Lower leg skin (tissue), 4 donors: ENCODE measurements around the gene CALML5. TPM values are rescaled to one million over a fixed set of nuclear protein-coding genes. Genes with fewer than 3 reads are reported as not detected.

ENCODE experiments used
- DNase-seq, 2 donors: peaks; one replicate each; pipeline ENCODE4 v3.0.0-alpha.2; 2019; ENCODE audit warnings: low spot score in 2 of 2
- H3K4me3 ChIP-seq: fragments of 200-600 bp; sonication (generic); 2 replicates; pipeline ENCODE4 v1.5.1; 2017; ENCODE audit warnings: mild to moderate bottlenecking, low read depth; ENCODE audit not compliant: poor library complexity, severe bottlenecking
- CTCF ChIP-seq, 3 donors: fragments of 450-650 bp; IDR thresholded peaks; one replicate each; pipeline ENCODE4 v1.5.1; 2016; ENCODE audit warnings: antibody characterized with exemption in 3 of 3, mild to moderate bottlenecking in 3 of 3, moderate library complexity in 2 of 3
- POLR2A ChIP-seq, 2 donors: fragments of 450-650 bp; IDR thresholded peaks; one replicate each; pipeline ENCODE4 v1.6.1; 2016 to 2017; ENCODE audit warnings: antibody characterized with exemption in 2 of 2, mild to moderate bottlenecking in 1 of 2, moderate library complexity in 1 of 2
- WGBS, 2 donors: methylation state at CpG; one replicate each; pipeline ENCODE4 v1.1.5; 2018; 5-methylcytosine and 5-hydroxymethylcytosine counted together
- intact Hi-C: fragments of 100-400 bp; cut with DNase I; formaldehyde crosslinking; loops from one replicate; pipeline ENCODE4 v1.15.0; 2023; ENCODE audit warnings: low total_unique reads
- total RNA-seq, 4 donors: library from RNA; depleted of rRNA; stranded (reverse); fragments of >200 nt; gene quantifications; one replicate each; pipeline ENCODE4 v1.1.0, GENCODE V29; 2016

Gene CALML5
- total RNA-seq, 4 donors from 2014 or later = 5,202 to 6,742 (median 5,683) TPM

GRCh38 chr10:5490032-5490431, 9.3 kb downstream of the CALML5 start:
- intact Hi-C loops = no loop called here
- TF ChIP-seq CTCF (IDR thresholded peaks at IDR 0.05) = no peak
- no peak for TF ChIP-seq POLR2A (IDR thresholded peaks at IDR 0.05)
- DNase-seq = no peak
- 92 to 96% methylated on average over 4 of the region's 4 CpGs for WGBS, 2 donors
- no peak overlapping the region for H3K4me3 ChIP-seq

DNA sequence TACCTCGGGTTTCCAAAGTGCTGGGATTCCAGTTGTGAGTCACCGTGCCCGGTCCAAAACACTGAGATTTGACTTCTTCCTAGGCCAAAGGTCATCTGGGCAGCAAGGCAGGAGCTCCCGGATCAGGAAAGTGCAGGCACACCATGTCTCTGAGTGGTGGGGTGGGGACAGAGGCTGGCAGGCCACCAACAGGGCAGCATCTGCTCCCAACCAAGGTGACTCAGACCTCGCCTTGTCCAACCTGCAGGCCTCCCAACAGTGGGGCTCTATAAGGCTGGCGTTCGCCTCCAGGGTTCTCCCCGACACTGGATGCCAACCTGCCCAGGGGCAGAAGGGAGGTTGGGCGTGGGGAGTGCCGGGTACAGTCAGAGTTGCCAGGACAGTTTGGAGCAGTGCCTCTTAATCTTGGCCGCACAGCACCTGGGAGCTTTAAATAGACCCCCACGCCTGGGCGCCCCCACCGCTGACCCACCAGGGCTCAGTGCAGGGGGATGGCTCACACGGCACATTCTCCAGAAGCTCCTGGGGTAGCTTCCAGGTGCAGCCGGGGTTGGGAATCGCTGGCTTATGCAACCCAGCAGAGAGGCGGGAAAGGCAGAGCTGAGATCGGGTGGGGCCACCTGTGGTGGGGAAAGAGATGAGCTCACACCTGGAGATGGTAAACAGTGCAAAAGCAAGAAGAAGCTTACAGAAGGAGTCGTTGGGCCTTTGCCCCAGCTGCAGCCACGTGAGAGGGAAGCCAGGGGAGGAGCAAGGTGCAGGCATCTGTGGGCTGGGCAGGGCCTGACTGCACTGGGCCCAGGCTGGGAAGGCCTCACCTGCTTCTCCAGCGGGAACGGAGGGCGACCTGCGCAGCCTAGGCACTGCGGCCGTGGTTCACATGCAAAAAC, 10.9 kb downstream of the CALML5 start:
- no peak overlapping the region for H3K4me3 ChIP-seq
- intact Hi-C loops = no loop called here
- 55 to 59% methylated on average over 21 to 27 of the region's 27 CpGs for WGBS, 2 donors
- DNase-seq = peak; percentile 76 to 94
- TF ChIP-seq CTCF (IDR thresholded peaks at IDR 0.05) (no peak), POLR2A (IDR thresholded peaks at IDR 0.05) (no peak)

GRCh38 chr10:5486853-5487235, 12.5 kb downstream of the CALML5 start:
- TF ChIP-seq CTCF (IDR thresholded peaks at IDR 0.05) (no peak), POLR2A (IDR thresholded peaks at IDR 0.05) (no peak)
- no peak overlapping the region for H3K4me3 ChIP-seq
- WGBS, 2 donors = 66 to 77% methylated on average over 8 to 9 of the region's 9 CpGs
- intact Hi-C loops = no loop called here
- DNase-seq = no peak

DNA sequence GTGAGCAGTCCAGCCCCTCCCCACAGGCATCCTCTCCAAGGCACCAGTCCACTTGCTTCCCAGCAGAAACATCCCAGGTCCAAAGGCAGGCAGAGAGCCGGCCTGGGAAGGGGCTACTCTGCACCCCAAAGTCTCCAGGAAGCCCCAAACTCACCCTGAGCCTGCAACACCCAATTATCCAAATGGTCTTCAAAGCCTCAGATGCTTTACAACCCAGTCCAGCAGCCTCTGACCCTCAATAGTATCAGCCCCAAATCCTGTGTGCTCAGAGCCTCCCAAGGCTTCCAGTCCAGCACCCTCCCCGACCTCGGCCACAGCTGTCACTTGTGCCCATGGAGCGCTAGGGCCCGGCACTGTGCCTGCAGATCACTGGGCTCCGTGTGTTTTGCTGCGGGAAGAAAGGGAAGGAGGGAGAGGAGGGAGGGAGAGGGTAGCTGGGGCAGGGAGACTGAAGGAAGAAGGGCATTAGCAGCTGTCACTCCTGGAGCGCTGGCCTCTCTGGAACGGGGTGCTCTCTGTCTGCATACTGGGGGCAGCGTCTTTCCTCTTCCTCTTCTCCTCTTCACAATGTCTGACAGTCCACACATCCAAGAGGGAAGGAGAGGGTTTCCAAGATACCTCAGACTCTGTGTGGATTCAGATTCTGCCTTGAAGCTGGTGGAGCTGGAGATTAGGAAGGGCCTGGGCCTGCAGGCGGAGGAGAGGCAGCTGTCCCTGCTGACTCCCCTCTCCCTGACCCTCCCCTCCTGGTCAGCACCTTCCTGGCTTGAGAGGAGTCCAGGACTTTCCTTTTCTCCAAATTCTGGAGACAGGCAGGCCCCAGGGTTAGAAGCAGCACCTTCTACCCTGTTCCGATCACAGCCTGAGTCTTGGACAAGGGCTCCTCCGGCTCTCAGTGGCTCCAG, 13.2 kb downstream of the CALML5 start:
- intact Hi-C loops = no loop called here
- no peak for DNase-seq
- WGBS, 2 donors = 77 to 84% methylated on average over 13 of the region's 13 CpGs
- TF ChIP-seq CTCF (IDR thresholded peaks at IDR 0.05) = no peak
- no peak for TF ChIP-seq POLR2A (IDR thresholded peaks at IDR 0.05)
- no peak overlapping the region for H3K4me3 ChIP-seq

DNA sequence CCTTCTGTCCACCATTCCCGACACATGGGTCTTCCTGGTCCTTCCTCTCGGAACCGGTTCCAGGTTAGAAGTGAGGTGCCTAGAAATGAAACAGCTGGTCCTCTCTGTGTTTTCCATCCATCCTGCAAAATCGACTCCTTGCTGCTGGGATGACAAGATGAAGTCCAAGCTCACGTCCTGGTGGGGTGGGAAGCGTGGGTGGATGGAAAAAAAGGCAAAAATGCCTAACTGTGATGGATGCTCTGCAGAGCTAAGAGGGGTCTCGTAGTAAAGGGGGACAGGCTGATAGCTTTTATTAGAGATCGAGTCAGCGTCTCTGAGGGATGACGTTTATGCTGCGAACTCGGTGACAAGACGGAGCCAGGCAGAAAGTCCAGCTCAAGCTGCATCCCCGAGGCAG, 14.1 kb downstream of the CALML5 start:
- no peak overlapping the region for H3K4me3 ChIP-seq
- no peak for DNase-seq
- intact Hi-C loops = no loop called here
- WGBS, 2 donors = 92% methylated on average over 14 of the region's 14 CpGs
- TF ChIP-seq CTCF (IDR thresholded peaks at IDR 0.05) (no peak), POLR2A (IDR thresholded peaks at IDR 0.05) (no peak)
